ENCODE data around the gene TMPRSS4.

Gene TMPRSS4

GRCh38 chr11:118076754-118077281, at the start of gene TMPRSS4:
TMPRSS4 (plus strand) TSS chr11:118077078; CDS start chr11:118077303, 225 bp downstream.
- no peak for DNase-seq (ENCODE audit: low read depth in 3 of 3)

- DNase-seq (ENCODE audit: low read depth in 3 of 3): no peak
Measured at GRCh38 chr11:118027694-118028093, 49.2 kb upstream of the TMPRSS4 start.

GRCh38 chr11:118028626-118029025, 48.3 kb upstream of the TMPRSS4 start:
- DNase-seq (ENCODE audit: low read depth in 3 of 3): no peak

- DNase-seq (ENCODE audit: low read depth in 3 of 3): no peak
Measured at GRCh38 chr11:118033443-118033842, 43.4 kb upstream of the TMPRSS4 start.

- DNase-seq (ENCODE audit: low read depth in 3 of 3): no peak
Measured at GRCh38 chr11:118042141-118042540, 34.7 kb upstream of the TMPRSS4 start.

- DNase-seq (ENCODE audit: low read depth in 3 of 3): no peak
Measured at GRCh38 chr11:118042796-118043195, 34.1 kb upstream of the TMPRSS4 start.

GRCh38 chr11:118045191-118045590, 31.7 kb upstream of the TMPRSS4 start:
- DNase-seq (ENCODE audit: low read depth in 3 of 3): no peak

- no peak for DNase-seq (ENCODE audit: low read depth in 3 of 3)
Measured at GRCh38 chr11:118046051-118046963, 30.6 kb upstream of the TMPRSS4 start.

GRCh38 chr11:118046964-118047700, 29.7 kb upstream of the TMPRSS4 start:
- DNase-seq (ENCODE audit: low read depth in 3 of 3): no peak

GRCh38 chr11:118047749-118048148, 29.1 kb upstream of the TMPRSS4 start:
- DNase-seq (ENCODE audit: low read depth in 3 of 3): no peak

GRCh38 chr11:118048472-118049370, 28.2 kb upstream of the TMPRSS4 start:
- DNase-seq (ENCODE audit: low read depth in 3 of 3): no peak

- no peak for DNase-seq (ENCODE audit: low read depth in 3 of 3)
Measured at GRCh38 chr11:118049771-118050170, 27.1 kb upstream of the TMPRSS4 start.

- no peak for DNase-seq (ENCODE audit: low read depth in 3 of 3)
Measured at GRCh38 chr11:118050208-118050891, 26.5 kb upstream of the TMPRSS4 start.

- DNase-seq (ENCODE audit: low read depth in 3 of 3): no peak
Measured at GRCh38 chr11:118051136-118051610, 25.7 kb upstream of the TMPRSS4 start.

GRCh38 chr11:118051611-118052461, 25.0 kb upstream of the TMPRSS4 start:
- peak in 2 of 3 experiments; percentile 13 to 54 for DNase-seq (ENCODE audit: low read depth in 3 of 3)

- DNase-seq (ENCODE audit: low read depth in 3 of 3): no peak
Measured at GRCh38 chr11:118052581-118053206, 24.2 kb upstream of the TMPRSS4 start.

- DNase-seq (ENCODE audit: low read depth in 3 of 3): no peak
Measured at GRCh38 chr11:118054712-118055640, 21.9 kb upstream of the TMPRSS4 start.

- DNase-seq (ENCODE audit: low read depth in 3 of 3): no peak
Measured at GRCh38 chr11:118055966-118056365, 20.9 kb upstream of the TMPRSS4 start.
